H1 (cell line): ENCODE data around the gene ATM. TPM values are rescaled to one million over a fixed set of nuclear protein-coding genes. Genes with fewer than 3 reads are reported as not detected.

ENCODE experiments used
- CTCF ChIA-PET: fragments of 300-600 bp; sonication (Branson Sonifier 250); formaldehyde crosslinking; loops from one replicate; lab custom pipeline; 2021; ENCODE audit not compliant: partially characterized antibody; lab: Charles Lee
- POLR2A ChIA-PET: fragments of 300-600 bp; sonication (Branson Sonifier 250); formaldehyde crosslinking; loops from one replicate; lab custom pipeline; 2021; ENCODE audit warnings: inconsistent platforms; ENCODE audit not compliant: partially characterized antibody; lab: Charles Lee
- DNase-seq, 2 experiments: peaks; one replicate each; pipeline versions ENCODE4 v3.0.0 to v3.0.0-alpha.2; 2010 to 2022; ENCODE audit warnings: low spot score in 2 of 2, low read depth in 1 of 2, mixed read lengths in 1 of 2
- FAIRE-seq: peaks from 2 replicates; lab custom pipeline; 2011; peaks lifted over from hg19 to GRCh38; lab: Jason Lieb, UNC
- H2AFZ ChIP-seq: 2 replicates; pipeline ENCODE4 v1.8.1; 2012; ENCODE audit warnings: low read length, inconsistent platforms
- H2AK5ac ChIP-seq: 2 replicates; pipeline ENCODE4 v1.6.1; 2013; ENCODE audit warnings: low read depth, low read length
- H2BK120ac ChIP-seq: replicated peaks from 2 replicates; pipeline ENCODE3; 2013; ENCODE audit warnings: low read depth, low read length, inconsistent platforms
- H2BK12ac ChIP-seq: 2 replicates; pipeline ENCODE4 v1.6.1; 2013; ENCODE audit warnings: low read depth, low read length
- H2BK15ac ChIP-seq: 2 replicates; pipeline ENCODE4 v1.6.1; 2013; ENCODE audit warnings: low read length
- H2BK20ac ChIP-seq: 2 replicates; pipeline ENCODE4 v1.6.1; 2013; ENCODE audit warnings: low read length
- H2BK5ac ChIP-seq: 2 replicates; pipeline ENCODE4 v1.6.1; 2013; ENCODE audit warnings: low read depth, low read length
- H3K14ac ChIP-seq: 2 replicates; pipeline ENCODE4 v1.6.1; 2013; ENCODE audit warnings: inconsistent platforms; ENCODE audit not compliant: insufficient read length
- H3K18ac ChIP-seq: 2 replicates; pipeline ENCODE4 v1.6.1; 2013; ENCODE audit warnings: low read length; ENCODE audit errors: extremely low read depth
- H3K23ac ChIP-seq: 2 replicates; pipeline ENCODE4 v1.6.1; 2013; ENCODE audit warnings: inconsistent platforms; ENCODE audit not compliant: insufficient read length
- H3K23me2 ChIP-seq: 2 replicates; pipeline ENCODE4 v1.6.1; 2013; ENCODE audit warnings: low read depth, low read length
- H3K27ac ChIP-seq: 2 replicates; pipeline ENCODE4 v1.6.1; 2011; ENCODE audit warnings: low read depth, low read length, inconsistent platforms
- H3K27me3 ChIP-seq, 4 experiments: replicated peaks in 1 of 4; 1 replicate in 1 of 4; 2 replicates in 3 of 4; pipeline versions ENCODE4 v1.6.1 to v1.8.1; 2011 to 2013; ENCODE audit warnings: low read length in 3 of 4, mild to moderate bottlenecking in 3 of 4, inconsistent platforms in 2 of 4, mixed read lengths in 2 of 4, moderate library complexity in 1 of 4; ENCODE audit not compliant: control insufficient read depth in 3 of 4, insufficient read depth in 3 of 4; ENCODE audit errors: extremely low read depth in 1 of 4
- H3K36me3 ChIP-seq, 4 experiments: 2 replicates each; pipeline versions ENCODE4 v1.6.1 to v1.8.1; 2011 to 2013; ENCODE audit warnings: mild to moderate bottlenecking in 4 of 4, low read length in 3 of 4, moderate library complexity in 2 of 4, control low read depth in 1 of 4, inconsistent platforms in 1 of 4; ENCODE audit not compliant: insufficient read depth in 4 of 4, control insufficient read depth in 2 of 4
- H3K4ac ChIP-seq: replicated peaks from 2 replicates; pipeline ENCODE3; 2013; ENCODE audit warnings: low read length, low read depth, mixed read lengths, inconsistent platforms; ENCODE audit not compliant: insufficient read length
- H3K4me1 ChIP-seq, 4 experiments: replicated peaks in 1 of 4; 1 replicate in 1 of 4; 2 replicates in 3 of 4; pipeline versions ENCODE4 v1.6.1 to v1.8.1; 2011 to 2013; ENCODE audit warnings: low read length in 3 of 4, inconsistent platforms in 2 of 4, mixed read lengths in 1 of 4; ENCODE audit not compliant: insufficient read depth in 4 of 4, control insufficient read depth in 3 of 4
- H3K4me2 ChIP-seq, 2 experiments: 2 replicates each; pipeline versions ENCODE4 v1.6.1 to v1.8.1; 2011 to 2013; ENCODE audit warnings: low read depth in 2 of 2, low read length in 2 of 2, control low read depth in 1 of 2, inconsistent platforms in 1 of 2, mild to moderate bottlenecking in 1 of 2; ENCODE audit not compliant: insufficient read depth in 1 of 2
- H3K4me3 ChIP-seq, 4 experiments: fragments of 200-600, 300-600 bp in 1 of 4; sonication (generic), shearing (Covaris generic), sonication (Bioruptor Twin) in 1 of 4; 2 replicates each; pipeline versions ENCODE4 v1.5.1 to v1.8.1; 2011 to 2016; ENCODE audit warnings: low read length in 4 of 4, low read depth in 3 of 4, control low read depth in 2 of 4, inconsistent platforms in 2 of 4, mild to moderate bottlenecking in 2 of 4, mixed read lengths in 1 of 4, moderate library complexity in 1 of 4; ENCODE audit not compliant: insufficient read depth in 2 of 4; ENCODE audit errors: extremely low read depth in 1 of 4
- H3K56ac ChIP-seq: replicated peaks from 2 replicates; pipeline ENCODE3; 2013; ENCODE audit warnings: low read depth, mild to moderate bottlenecking, mixed read lengths, low read length, inconsistent platforms; ENCODE audit not compliant: insufficient read length
- H3K79me1 ChIP-seq: 2 replicates; pipeline ENCODE4 v1.6.1; 2013; ENCODE audit warnings: low read depth, low read length, control low read depth
- H3K79me2 ChIP-seq, 2 experiments: 2 replicates each; pipeline versions ENCODE4 v1.6.1 to v1.8.1; 2012 to 2013; ENCODE audit warnings: low read length in 2 of 2, mild to moderate bottlenecking in 2 of 2, inconsistent platforms in 1 of 2; ENCODE audit not compliant: insufficient read depth in 2 of 2, control insufficient read depth in 1 of 2
- H3K9ac ChIP-seq, 4 experiments: replicated peaks in 1 of 4; 1 replicate in 1 of 4; 2 replicates in 3 of 4; pipeline versions ENCODE4 v1.6.1 to v1.8.1; 2011 to 2013; ENCODE audit warnings: low read depth in 3 of 4, low read length in 3 of 4, control low read depth in 2 of 4, mild to moderate bottlenecking in 2 of 4, moderate library complexity in 2 of 4, inconsistent platforms in 1 of 4; ENCODE audit errors: extremely low read depth in 1 of 4
- H3K9me3 ChIP-seq, 2 experiments: 2 replicates each; pipeline versions ENCODE4 v1.6.1 to v1.8.1; 2012 to 2013; ENCODE audit warnings: mild to moderate bottlenecking in 2 of 2, moderate library complexity in 2 of 2, control low read depth in 1 of 2, inconsistent platforms in 1 of 2, low read depth in 1 of 2, low read length in 1 of 2, mixed read lengths in 1 of 2; ENCODE audit not compliant: insufficient read depth in 2 of 2
- H4K20me1 ChIP-seq, 2 experiments: replicated peaks in 1 of 2; 2 replicates each; pipeline versions ENCODE3 to v1.8.1; 2011 to 2013; ENCODE audit warnings: inconsistent platforms in 2 of 2, low read length in 2 of 2, mild to moderate bottlenecking in 1 of 2; ENCODE audit not compliant: insufficient read depth in 2 of 2, control insufficient read depth in 1 of 2
- H4K5ac ChIP-seq: 2 replicates; pipeline ENCODE4 v1.6.1; 2013; ENCODE audit warnings: low read length, low read depth, mixed read lengths, inconsistent platforms; ENCODE audit not compliant: insufficient read length
- H4K8ac ChIP-seq: 2 replicates; pipeline ENCODE4 v1.8.0; 2013; ENCODE audit warnings: mild to moderate bottlenecking, moderate library complexity, low read length, inconsistent platforms; ENCODE audit not compliant: insufficient read depth; ENCODE audit errors: extremely low read depth
- H4K91ac ChIP-seq: replicated peaks from 2 replicates; pipeline ENCODE3; 2013; ENCODE audit warnings: low read length, mixed read lengths, inconsistent platforms; ENCODE audit not compliant: insufficient read length
- CTBP2 ChIP-seq: IDR thresholded peaks from 2 replicates; pipeline ENCODE4 v1.7.0; 2011; ENCODE audit warnings: borderline replicate concordance, mild to moderate bottlenecking, moderate library complexity, mixed read lengths, low read length; ENCODE audit not compliant: insufficient read depth, insufficient read length
- CTCF ChIP-seq, 3 experiments: IDR thresholded peaks; 1 replicate in 2 of 3; 2 replicates in 1 of 3; pipeline versions ENCODE4 v1.5.1 to v1.6.1; 2011; ENCODE audit warnings: low read length in 3 of 3, mild to moderate bottlenecking in 3 of 3, inconsistent platforms in 2 of 3, low read depth in 1 of 3, moderate library complexity in 1 of 3; ENCODE audit not compliant: insufficient read depth in 1 of 3; ENCODE audit errors: control extremely low read depth in 1 of 3
- HDAC2 ChIP-seq, 2 experiments: fragments of 300-600 bp in 1 of 2; sonication (generic) in 1 of 2; IDR thresholded peaks; 2 replicates each; pipeline ENCODE4 v1.6.1; 2011 to 2012; ENCODE audit warnings: low read depth in 2 of 2, low read length in 2 of 2, mild to moderate bottlenecking in 2 of 2, moderate library complexity in 2 of 2, borderline replicate concordance in 1 of 2, inconsistent platforms in 1 of 2
- SIRT6 ChIP-seq: IDR thresholded peaks from one replicate; pipeline ENCODE4 v1.7.1; 2012; ENCODE audit warnings: low read length, inconsistent platforms
- WGBS, 2 experiments: shearing (Covaris generic) in 1 of 2; methylation state at CpG; one replicate each; pipeline versions ENCODE4 v1.1.6 to v1.1.7; 2013 to 2015; ENCODE audit warnings: low lambda C conversion rate in 2 of 2, mixed read lengths in 2 of 2, inconsistent platforms in 1 of 2, low coverage in 1 of 2, missing lambda C conversion rate in 1 of 2; ENCODE audit not compliant: insufficient replicate concordance in 2 of 2, insufficient coverage in 1 of 2, insufficient read length in 1 of 2; ENCODE audit errors: extremely low coverage in 1 of 2, missing lambda C conversion rate in 1 of 2; 5-methylcytosine and 5-hydroxymethylcytosine counted together
- polyA plus RNA-seq, 7 experiments: library from polyadenylated mRNA; depleted of rRNA in 3 of 7; stranded (reverse) in 5 of 7; unstranded in 2 of 7; fragments of >200 nt in 5 of 7; fragments of 200-250 nt in 2 of 7; gene quantifications; 1 replicate in 5 of 7; 2 replicates in 1 of 7; 4 replicates in 1 of 7; pipeline versions ENCODE4 v1.2.1 to v1.2.3, GENCODE V29; 2011 to 2013; ENCODE audit warnings: missing spikeins in 2 of 7, mixed read lengths in 2 of 7
- total RNA-seq: library from RNA; stranded (reverse); fragmentation: NEBNext Ultra II Directional; extraction: Animal tissue kit (Norgen Biotek cat#: 25700); gene quantifications from 2 replicates; pipeline ENCODE4 v1.2.1, GENCODE V29; 2021

ATM gene
- total and polyA plus RNA-seq, 2 of the 8 experiments (the other 6 are each of a cell fraction or from before 2014, with no cell fraction given) = 14.9 to 55.4 TPM

- FAIRE-seq (no peak), DNase-seq (no peak)
- Histone ChIP-seq H3K56ac (no peak overlapping the region), H3K23me2 (no peaks in the 10 kb centered on the region; the same call in 1 of the 2 replicates), H3K27ac (no peak overlapping the region), H3K4me1 (peaks cover 0 to 8% (median under 1%) of the 10 kb centered on the region in 4 experiments; a peak in 2 of 7 replicates), H3K23ac (no peak overlapping the region), H2AK5ac (no peak overlapping the region), H2BK120ac (no peak overlapping the region), H3K9ac (no peak overlapping the region), H4K91ac (no peak overlapping the region), H4K8ac (no peak overlapping the region), H3K36me3 (peaks cover 2 to 47% (median 6%) of the 10 kb centered on the region in 4 experiments; a peak in 3 of 8 replicates), H3K79me2 (no peaks in the 10 kb centered on the region), H3K4me2 (no peak overlapping the region), H4K5ac (no peak overlapping the region), H2BK12ac (no peak overlapping the region), H3K79me1 (no peaks in the 10 kb centered on the region), H2BK20ac (no peak overlapping the region), H2BK15ac (no peak overlapping the region), H3K4me3 (no peak overlapping the region), H3K9me3 (no peaks in the 10 kb centered on the region), H3K4ac (no peak overlapping the region), H2BK5ac (no peak overlapping the region), H3K14ac (no peak overlapping the region), H3K18ac (no peak overlapping the region), H3K27me3 (no peaks in the 10 kb centered on the region), H4K20me1 (no peaks in the 10 kb centered on the region), H2AFZ (no peak overlapping the region)
- POLR2A ChIA-PET = no interaction called here
- CTCF ChIA-PET = no interaction called here
- WGBS, 2 experiments = 92% methylated on average over 4 of the region's 4 CpGs; no CpG with 5 or more reads in 1 of the 2 experiments
- TF ChIP-seq CTCF (IDR thresholded peaks at IDR 0.05; ENCODE audit: control extremely low read depth in 1 of 3, insufficient read depth in 1 of 3, low read depth in 1 of 3, low read length in 3 of 3) (no peak), HDAC2 (IDR thresholded peaks at IDR 0.05; ENCODE audit: borderline replicate concordance in 1 of 2, low read depth in 2 of 2, low read length in 2 of 2) (no peak), CTBP2 (no peak), SIRT6 (no peak)
Observed at GRCh38 chr11:108278954-108279353, 56.1 kb downstream of the ATM start.
